ENCODE measurements around the gene MAP3K2.

Gene MAP3K2

DNA sequence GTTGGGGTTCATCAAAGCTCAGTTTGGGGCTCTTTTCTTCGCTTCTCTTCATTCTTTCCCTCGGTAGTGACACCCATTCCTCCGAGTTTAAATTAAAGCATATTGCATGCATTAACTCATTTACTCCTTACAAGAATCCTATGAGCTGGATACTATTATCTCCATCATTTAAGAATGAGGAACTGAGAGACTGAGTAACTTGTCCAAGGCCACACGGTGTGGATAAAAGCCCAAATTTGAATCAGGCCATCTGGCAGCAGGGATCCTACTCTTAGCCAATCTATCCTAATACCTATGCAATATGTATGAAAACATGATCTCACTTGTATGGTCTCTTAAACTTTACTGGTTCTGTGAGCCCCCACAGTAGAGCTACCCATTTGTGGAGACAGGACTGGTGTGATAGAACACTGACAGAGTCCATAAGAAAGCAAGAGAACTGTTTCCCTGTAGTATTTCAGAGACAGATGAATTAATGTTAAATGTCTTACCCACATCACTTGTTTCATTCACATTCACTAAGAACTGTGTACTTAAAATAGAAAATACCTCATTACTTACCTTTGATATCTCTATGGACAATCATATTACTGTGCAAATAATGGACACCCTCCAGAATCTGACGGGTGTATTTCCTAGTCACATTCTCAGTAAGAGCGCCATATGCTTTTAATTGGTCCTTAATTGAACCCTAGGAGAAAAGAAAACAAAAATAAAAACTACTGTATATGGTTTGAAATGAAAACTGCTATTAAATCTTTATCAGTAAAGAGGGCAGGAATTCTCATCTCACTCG, 73.4 kb downstream of the MAP3K2 start:
- DNase-seq (ENCODE audit: insufficient read length, low spot score) = no peak
- no peak for FAIRE-seq
- TF ChIP-seq CTCF (IDR thresholded peaks at IDR 0.05; ENCODE audit: insufficient read depth, missing control alignments) = no peak

GRCh38 chr2:127313406-127313805, 74.4 kb downstream of the MAP3K2 start:
- FAIRE-seq = no peak

GRCh38 chr2:127310980-127311379, 76.8 kb downstream of the MAP3K2 start:
- no peak for FAIRE-seq
- DNase-seq (ENCODE audit: insufficient read length, low spot score) = no peak
- no peak for TF ChIP-seq CTCF (IDR thresholded peaks at IDR 0.05; ENCODE audit: insufficient read depth, missing control alignments)

More at GRCh38 chr2:127313406-127313805, 74.4 kb downstream of the MAP3K2 start:
- no peak for TF ChIP-seq CTCF (IDR thresholded peaks at IDR 0.05; ENCODE audit: insufficient read depth, missing control alignments)
- no peak for DNase-seq (ENCODE audit: insufficient read length, low spot score)

GRCh38 chr2:127309468-127309867, 78.3 kb downstream of the MAP3K2 start:
- TF ChIP-seq CTCF (IDR thresholded peaks at IDR 0.05; ENCODE audit: insufficient read depth, missing control alignments) = no peak
- no peak for FAIRE-seq
- no peak for DNase-seq (ENCODE audit: insufficient read length, low spot score)

DNA sequence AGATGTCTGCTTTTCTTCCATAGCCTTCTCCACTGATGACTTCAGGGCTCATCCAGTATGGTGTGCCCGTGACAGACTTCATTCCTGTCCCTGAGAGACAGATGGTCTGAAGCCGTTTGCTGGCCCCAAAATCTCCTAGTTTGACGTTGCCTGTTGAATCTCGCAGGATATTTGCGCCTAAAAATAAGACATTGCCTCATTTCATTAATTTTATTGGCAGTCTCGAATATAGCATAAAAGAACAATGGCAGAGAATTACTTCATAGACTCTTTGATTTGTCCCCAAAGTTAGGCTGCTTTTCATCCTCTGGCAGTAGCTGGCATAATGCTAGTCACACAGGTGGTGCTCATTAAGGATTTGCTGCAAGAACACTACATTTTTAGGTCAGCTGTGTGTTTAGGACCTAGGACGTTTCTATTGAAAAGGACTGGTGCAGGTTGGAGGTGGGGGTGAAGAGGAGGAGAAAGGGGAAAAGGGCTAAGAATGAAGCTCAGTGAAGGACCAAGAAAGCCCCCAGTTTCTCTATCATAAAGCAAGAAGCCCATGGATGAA, 79.1 kb downstream of the MAP3K2 start:
- FAIRE-seq (no peak), DNase-seq (ENCODE audit: insufficient read length, low spot score) (no peak)
- no peak for TF ChIP-seq CTCF (IDR thresholded peaks at IDR 0.05; ENCODE audit: insufficient read depth, missing control alignments)

DNA sequence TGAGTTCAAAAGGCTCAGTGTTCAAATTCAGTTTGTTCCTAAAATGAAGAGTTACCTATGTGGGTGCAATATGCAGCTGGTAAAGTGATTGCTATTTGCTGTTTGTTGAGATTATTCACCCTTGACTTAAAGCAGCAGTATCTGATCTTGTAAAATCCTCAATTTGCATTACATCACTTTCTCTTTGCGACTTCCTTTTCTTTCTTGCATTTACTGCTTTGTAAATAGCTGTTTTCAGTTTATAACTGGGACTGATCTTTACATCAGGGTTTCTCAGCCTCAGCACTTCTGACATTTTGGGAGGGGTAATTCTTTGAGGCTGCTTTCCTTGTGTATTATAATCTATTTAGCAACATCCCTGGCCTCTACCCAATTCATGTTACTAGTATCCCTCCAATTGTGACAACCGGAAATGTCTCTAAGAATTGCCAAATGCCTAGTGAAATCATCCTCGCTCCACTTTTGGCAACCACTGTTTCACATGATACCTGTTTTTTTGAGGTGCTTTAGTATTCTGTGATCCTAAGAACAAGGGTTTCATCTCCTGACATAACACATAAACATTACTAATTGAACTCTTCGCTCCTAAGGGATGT, 81.7 kb downstream of the MAP3K2 start:
- FAIRE-seq (no peak), DNase-seq (ENCODE audit: insufficient read length, low spot score) (no peak)
- no peak for TF ChIP-seq CTCF (IDR thresholded peaks at IDR 0.05; ENCODE audit: insufficient read depth, missing control alignments)

DNA sequence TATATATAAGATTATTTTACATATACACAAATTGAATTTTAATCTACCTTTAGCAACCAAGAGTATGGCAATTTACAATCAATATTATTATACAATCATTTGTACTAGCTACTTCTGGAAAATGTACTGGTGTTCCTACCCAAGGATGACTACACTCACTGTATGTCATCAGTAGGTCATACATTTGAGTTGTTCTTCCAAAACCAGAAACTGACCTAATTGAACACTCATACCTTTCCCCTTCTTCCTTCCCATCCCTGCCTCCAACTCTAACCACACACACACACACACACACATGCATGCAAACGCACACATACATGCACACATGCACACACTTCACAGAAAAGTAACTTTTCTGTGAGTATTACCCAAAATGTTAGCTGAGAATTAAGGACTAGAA, 85.6 kb downstream of the MAP3K2 start:
- DNase-seq (ENCODE audit: insufficient read length, low spot score) (no peak), FAIRE-seq (no peak)
- no peak for TF ChIP-seq CTCF (IDR thresholded peaks at IDR 0.05; ENCODE audit: insufficient read depth, missing control alignments)
